Measurements from ENCODE around the gene ADAMTSL3.

ADAMTSL3 gene

GRCh38 chr15:83998486-83998885 lies 344.6 kb downstream of the ADAMTSL3 start:
- TF ChIP-seq EZH2phosphoT487 (IDR thresholded peaks at IDR 0.05; ENCODE audit: low read depth) (no peak), CTCF (IDR thresholded peaks at IDR 0.05; ENCODE audit: low read depth, low read length) (no peak)
- no peaks in the 10 kb centered on the region for H3K79me2 ChIP-seq (ENCODE audit: low read length)
- H3K9me3 ChIP-seq (ENCODE audit: insufficient read depth, low read length), result no peaks in the 10 kb centered on the region
- H3K27me3 ChIP-seq (ENCODE audit: low read depth, low read length), result 0 out of 2 replicates have a peak, but pooled peaks cover 7% of the 10 kb centered on the region
- H3K9ac ChIP-seq (ENCODE audit: low read length), result no peak overlapping the region
- no peaks in the 10 kb centered on the region for H4K20me1 ChIP-seq (ENCODE audit: insufficient read depth, low read length)
- peaks cover under 1% of the 10 kb centered on the region for H3K4me1 ChIP-seq (ENCODE audit: low read length)
- no peak overlapping the region for H3K4me3 ChIP-seq (ENCODE audit: low read length)
- H2AFZ ChIP-seq (ENCODE audit: low read depth, low read length), result no peak overlapping the region
- no peak overlapping the region for H3K4me2 ChIP-seq (ENCODE audit: low read length)
- no peaks in the 10 kb centered on the region for H3K36me3 ChIP-seq (replicated peaks; ENCODE audit: low read depth, low read length)
- H3K27ac ChIP-seq (ENCODE audit: low read length), result no peak overlapping the region

GRCh38 chr15:83999396-84000135 lies 345.6 kb downstream of the ADAMTSL3 start:
- H3K4me2 ChIP-seq (ENCODE audit: low read length), result no peak overlapping the region
- no peaks in the 10 kb centered on the region for H3K4me1 ChIP-seq (ENCODE audit: low read length)
- no peaks in the 10 kb centered on the region for H3K79me2 ChIP-seq (ENCODE audit: low read length)
- H3K27ac ChIP-seq (ENCODE audit: low read length), result no peak overlapping the region
- no peak overlapping the region for H3K9ac ChIP-seq (ENCODE audit: low read length)
- H4K20me1 ChIP-seq (ENCODE audit: insufficient read depth, low read length), result no peaks in the 10 kb centered on the region
- no peaks in the 10 kb centered on the region for H3K9me3 ChIP-seq (ENCODE audit: insufficient read depth, low read length)
- H3K36me3 ChIP-seq (replicated peaks; ENCODE audit: low read depth, low read length), result no peaks in the 10 kb centered on the region
- 0 out of 2 replicates have a peak, but pooled peaks cover 7% of the 10 kb centered on the region for H3K27me3 ChIP-seq (ENCODE audit: low read depth, low read length)
- TF ChIP-seq CTCF (IDR thresholded peaks at IDR 0.05; ENCODE audit: low read depth, low read length) (no peak), EZH2phosphoT487 (IDR thresholded peaks at IDR 0.05; ENCODE audit: low read depth) (no peak)
- H2AFZ ChIP-seq (ENCODE audit: low read depth, low read length), result no peak overlapping the region
- H3K4me3 ChIP-seq (ENCODE audit: low read length), result no peak overlapping the region

- no peaks in the 10 kb centered on the region for H3K9me3 ChIP-seq (ENCODE audit: insufficient read depth, low read length)
- TF ChIP-seq EZH2phosphoT487 (IDR thresholded peaks at IDR 0.05; ENCODE audit: low read depth), result no peak
- H3K4me2 ChIP-seq (ENCODE audit: low read length), result no peak overlapping the region
- no peak overlapping the region for H2AFZ ChIP-seq (ENCODE audit: low read depth, low read length)
- no peaks in the 10 kb centered on the region for H3K79me2 ChIP-seq (ENCODE audit: low read length)
- 0 out of 2 replicates have a peak, but pooled peaks cover 13% of the 10 kb centered on the region for H3K27me3 ChIP-seq (ENCODE audit: low read depth, low read length)
- no peaks in the 10 kb centered on the region for H3K4me1 ChIP-seq (ENCODE audit: low read length)
- no peak overlapping the region for H3K27ac ChIP-seq (ENCODE audit: low read length)
- no peaks in the 10 kb centered on the region for H4K20me1 ChIP-seq (ENCODE audit: insufficient read depth, low read length)
- no peaks in the 10 kb centered on the region for H3K36me3 ChIP-seq (replicated peaks; ENCODE audit: low read depth, low read length)
- no peak overlapping the region for H3K9ac ChIP-seq (ENCODE audit: low read length)
- no peak overlapping the region for H3K4me3 ChIP-seq (ENCODE audit: low read length)
Observed at GRCh38 chr15:84001037-84001436, 347.1 kb downstream of the ADAMTSL3 start.

- Histone ChIP-seq H3K4me3 (ENCODE audit: low read length) (no peak overlapping the region), H3K4me1 (ENCODE audit: low read length) (no peaks in the 10 kb centered on the region), H3K4me2 (ENCODE audit: low read length) (no peak overlapping the region), H2AFZ (ENCODE audit: low read depth, low read length) (no peak overlapping the region), H3K9me3 (ENCODE audit: insufficient read depth, low read length) (no peaks in the 10 kb centered on the region), H3K27ac (ENCODE audit: low read length) (no peak overlapping the region), H4K20me1 (ENCODE audit: insufficient read depth, low read length) (no peaks in the 10 kb centered on the region), H3K9ac (ENCODE audit: low read length) (no peak overlapping the region), H3K27me3 (ENCODE audit: low read depth, low read length) (0 out of 2 replicates have a peak, but pooled peaks cover 17% of the 10 kb centered on the region), H3K36me3 (replicated peaks; ENCODE audit: low read depth, low read length) (no peaks in the 10 kb centered on the region), H3K79me2 (ENCODE audit: low read length) (no peaks in the 10 kb centered on the region)
- TF ChIP-seq CTCF (IDR thresholded peaks at IDR 0.05; ENCODE audit: low read depth, low read length) (no peak), EZH2phosphoT487 (IDR thresholded peaks at IDR 0.05; ENCODE audit: low read depth) (no peak)
Observed at GRCh38 chr15:84001655-84002054, 347.7 kb downstream of the ADAMTSL3 start.
